Ishikawa (cell line): Measurements from ENCODE around the gene TUBB3.

Experiments
- CEBPB ChIP-seq: IDR thresholded peaks from 2 replicates; pipeline ENCODE4 v1.6.1; 2012
- CREB1 ChIP-seq: IDR thresholded peaks from 2 replicates; pipeline ENCODE4 v1.6.1; 2012; ENCODE audit warnings: low read depth
- EGR1 ChIP-seq: IDR thresholded peaks from 2 replicates; pipeline ENCODE4 v1.6.1; 2012
- EP300 ChIP-seq: IDR thresholded peaks from 2 replicates; pipeline ENCODE4 v1.6.1; 2012; ENCODE audit warnings: borderline replicate concordance
- FOXM1 ChIP-seq: IDR thresholded peaks from 2 replicates; pipeline ENCODE4 v1.6.1; 2012; ENCODE audit warnings: low read depth, borderline replicate concordance
- MAX ChIP-seq: IDR thresholded peaks from 2 replicates; pipeline ENCODE4 v1.6.1; 2012
- NFIC ChIP-seq: IDR thresholded peaks from 2 replicates; pipeline ENCODE4 v1.6.1; 2012
- RAD21 ChIP-seq: IDR thresholded peaks from 2 replicates; pipeline ENCODE4 v1.6.1; 2012; ENCODE audit warnings: low read depth
- REST ChIP-seq: IDR thresholded peaks from 2 replicates; pipeline ENCODE4 v1.6.1; 2012; ENCODE audit warnings: low read depth, mild to moderate bottlenecking
- TAF1 ChIP-seq: IDR thresholded peaks from 2 replicates; pipeline ENCODE4 v1.6.1; 2012; ENCODE audit warnings: low read depth, mild to moderate bottlenecking
- TCF12 ChIP-seq: IDR thresholded peaks from 2 replicates; pipeline ENCODE4 v1.6.1; 2012; ENCODE audit warnings: low read depth
- TEAD4 ChIP-seq: IDR thresholded peaks from 2 replicates; pipeline ENCODE4 v1.6.1; 2012
- USF1 ChIP-seq: IDR thresholded peaks from 2 replicates; pipeline ENCODE4 v1.6.1; 2012
- YY1 ChIP-seq: IDR thresholded peaks from 2 replicates; pipeline ENCODE4 v1.6.1; 2012; ENCODE audit warnings: low read depth
- ZBTB7A ChIP-seq: IDR thresholded peaks from 2 replicates; pipeline ENCODE4 v1.6.1; 2012; ENCODE audit warnings: low read depth

TUBB3 gene

GRCh38 chr16:89897204-89897603 is 25.9 kb upstream of the TUBB3 start:
- TF ChIP-seq NFIC, result no peak
- no peak for TF ChIP-seq ZBTB7A
- no peak for TF ChIP-seq USF1
- no peak for TF ChIP-seq CEBPB
- no peak for TF ChIP-seq YY1
- no peak for TF ChIP-seq EGR1
- no peak for TF ChIP-seq TAF1
- no peak for TF ChIP-seq EP300
- TF ChIP-seq CREB1, result no peak
- TF ChIP-seq TEAD4, result no peak
- no peak for TF ChIP-seq FOXM1
- TF ChIP-seq REST, result no peak
- no peak for TF ChIP-seq RAD21
- TF ChIP-seq MAX, result no peak
- no peak for TF ChIP-seq TCF12

GRCh38 chr16:89898201-89898967 is 24.8 kb upstream of the TUBB3 start:
- TF ChIP-seq RAD21 (no peak), EGR1 (no peak), TAF1 (no peak), CEBPB (no peak), FOXM1 (no peak), EP300 (no peak), MAX (no peak), NFIC (no peak), TEAD4 (no peak), ZBTB7A (no peak), YY1 (no peak), TCF12 (no peak), CREB1 (no peak), USF1 (no peak), REST (no peak)

- TF ChIP-seq FOXM1 (no peak), USF1 (no peak), REST (no peak), CEBPB (no peak), TAF1 (no peak), EGR1 (no peak), RAD21 (no peak), NFIC (no peak)
Observed at GRCh38 chr16:89899879-89900481, 23.2 kb upstream of the TUBB3 start.

- TF ChIP-seq RAD21 (no peak), EP300 (no peak), TCF12 (no peak), YY1 (no peak), ZBTB7A (no peak), TEAD4 (no peak), REST (no peak)
Observed at GRCh38 chr16:89900885-89901284, 22.3 kb upstream of the TUBB3 start.
